Kidney epithelial cell (primary cell): Measurements from ENCODE around the gene LHX4. TPM values are rescaled to one million over a fixed set of nuclear protein-coding genes. Genes with fewer than 3 reads are reported as not detected.

Experiments used
- DNase-seq: peaks from one replicate; pipeline ENCODE4 v3.0.0-alpha.2; 2010; ENCODE audit warnings: low read depth
- H3K27me3 ChIP-seq: 2 replicates; pipeline ENCODE4 v1.6.0; 2011; ENCODE audit warnings: low read length; ENCODE audit not compliant: control insufficient read depth, insufficient read depth
- H3K36me3 ChIP-seq: 2 replicates; pipeline ENCODE4 v1.5.1; 2011; ENCODE audit warnings: low read length; ENCODE audit not compliant: control insufficient read depth, insufficient read depth
- H3K4me3 ChIP-seq: 2 replicates; pipeline ENCODE4 v1.5.1; 2011; ENCODE audit warnings: low read depth, mild to moderate bottlenecking, control low read depth, low read length
- total RNA-seq: library from RNA; depleted of rRNA; stranded (reverse); fragments of >200 nt; gene quantifications from 2 replicates; pipeline ENCODE4 v1.2.3, GENCODE V29; 2015
- TF ChIP-seq, protein P1 (sequence below): IDR thresholded peaks from 2 replicates; pipeline ENCODE4 v1.5.1; 2011; ENCODE audit warnings: mild to moderate bottlenecking, moderate library complexity, low read length, control low read depth, inconsistent platforms; ENCODE audit not compliant: insufficient read depth, poor library complexity, severe bottlenecking

The LHX4 gene
- total RNA-seq, 1 donor from 2014 or later: not detected

DNA sequence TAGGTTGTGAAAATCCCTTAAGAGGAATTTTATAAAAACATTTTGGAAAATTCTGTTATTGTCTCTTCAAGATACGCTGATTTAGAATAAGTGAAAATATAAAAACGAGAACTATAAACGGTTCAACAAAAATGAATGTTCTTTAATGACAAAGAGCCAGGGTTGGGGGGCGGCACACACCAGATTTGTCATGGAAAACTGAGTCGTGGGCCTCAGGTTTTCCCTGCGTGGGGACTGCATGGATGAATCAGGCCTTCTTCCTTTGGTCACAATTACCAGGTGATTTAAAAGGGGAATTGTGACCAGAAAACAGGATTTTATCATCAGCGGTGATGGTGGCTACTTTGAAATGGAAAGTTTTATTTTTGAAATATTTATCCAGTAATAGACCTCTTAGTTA, 8.6 kb downstream of the LHX4 start:
- no peak for DNase-seq
- TF ChIP-seq, protein P1, sequence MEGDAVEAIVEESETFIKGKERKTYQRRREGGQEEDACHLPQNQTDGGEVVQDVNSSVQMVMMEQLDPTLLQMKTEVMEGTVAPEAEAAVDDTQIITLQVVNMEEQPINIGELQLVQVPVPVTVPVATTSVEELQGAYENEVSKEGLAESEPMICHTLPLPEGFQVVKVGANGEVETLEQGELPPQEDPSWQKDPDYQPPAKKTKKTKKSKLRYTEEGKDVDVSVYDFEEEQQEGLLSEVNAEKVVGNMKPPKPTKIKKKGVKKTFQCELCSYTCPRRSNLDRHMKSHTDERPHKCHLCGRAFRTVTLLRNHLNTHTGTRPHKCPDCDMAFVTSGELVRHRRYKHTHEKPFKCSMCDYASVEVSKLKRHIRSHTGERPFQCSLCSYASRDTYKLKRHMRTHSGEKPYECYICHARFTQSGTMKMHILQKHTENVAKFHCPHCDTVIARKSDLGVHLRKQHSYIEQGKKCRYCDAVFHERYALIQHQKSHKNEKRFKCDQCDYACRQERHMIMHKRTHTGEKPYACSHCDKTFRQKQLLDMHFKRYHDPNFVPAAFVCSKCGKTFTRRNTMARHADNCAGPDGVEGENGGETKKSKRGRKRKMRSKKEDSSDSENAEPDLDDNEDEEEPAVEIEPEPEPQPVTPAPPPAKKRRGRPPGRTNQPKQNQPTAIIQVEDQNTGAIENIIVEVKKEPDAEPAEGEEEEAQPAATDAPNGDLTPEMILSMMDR: no peak
- H3K4me3 ChIP-seq: no peak overlapping the region
- peaks cover 70% of the 10 kb centered on the region for H3K27me3 ChIP-seq
- no peaks in the 10 kb centered on the region for H3K36me3 ChIP-seq

DNA sequence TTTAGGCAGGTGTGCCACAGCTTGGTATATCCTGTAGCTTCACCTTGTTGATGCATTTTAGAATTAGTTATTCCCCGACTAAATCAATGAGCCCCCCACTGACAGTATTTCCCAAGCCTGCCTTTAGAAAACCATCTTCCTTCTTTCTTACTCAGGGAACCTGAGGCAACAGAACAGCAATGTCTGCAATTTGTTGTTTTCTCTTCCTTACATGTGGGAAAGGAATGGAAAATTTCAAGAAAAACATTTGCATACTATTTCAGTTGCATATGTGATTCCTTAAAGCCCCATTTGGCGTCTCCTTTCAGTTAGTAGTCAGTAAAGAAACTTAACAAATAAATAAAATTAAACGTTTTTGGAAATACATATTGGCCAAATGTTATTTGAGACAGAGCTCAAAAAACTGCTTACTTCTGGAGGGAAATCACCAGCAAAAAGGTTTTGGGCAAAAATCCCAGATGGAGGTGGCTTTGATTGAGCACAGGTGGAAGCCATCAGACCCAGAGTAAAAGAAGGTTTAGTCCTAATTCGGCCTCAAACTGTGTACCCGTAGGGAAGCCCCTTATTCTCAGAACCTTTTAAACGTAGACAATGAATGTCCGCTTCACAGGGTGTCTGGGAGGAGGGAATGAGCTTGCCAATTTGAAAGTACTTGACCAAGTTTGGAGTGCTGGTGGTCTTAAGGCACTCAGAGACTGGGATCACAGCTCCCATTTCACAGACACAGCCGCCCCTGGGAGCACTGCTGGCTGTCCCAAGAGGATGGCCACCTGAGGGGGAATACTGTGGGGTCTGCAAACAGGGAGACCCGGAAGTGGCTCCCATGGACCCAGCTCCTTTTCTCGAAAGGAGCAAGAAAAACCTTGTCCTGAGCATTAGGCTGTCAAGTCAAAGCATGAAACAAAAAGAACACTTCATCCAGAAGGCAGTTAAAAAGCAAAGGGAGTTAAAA, 9.4 kb downstream of the LHX4 start:
- DNase-seq: no peak
- Histone ChIP-seq H3K27me3 (peaks cover 66% of the 10 kb centered on the region), H3K36me3 (no peaks in the 10 kb centered on the region), H3K4me3 (no peak overlapping the region)
- TF ChIP-seq, protein P1: no peak

- TF ChIP-seq, protein P1: no peak
- Histone ChIP-seq H3K36me3 (no peaks in the 10 kb centered on the region), H3K4me3 (no peak overlapping the region), H3K27me3 (peaks cover 50% of the 10 kb centered on the region)
- no peak for DNase-seq
Measured at GRCh38 chr1:180241716-180242544, 11.9 kb downstream of the LHX4 start.

DNA sequence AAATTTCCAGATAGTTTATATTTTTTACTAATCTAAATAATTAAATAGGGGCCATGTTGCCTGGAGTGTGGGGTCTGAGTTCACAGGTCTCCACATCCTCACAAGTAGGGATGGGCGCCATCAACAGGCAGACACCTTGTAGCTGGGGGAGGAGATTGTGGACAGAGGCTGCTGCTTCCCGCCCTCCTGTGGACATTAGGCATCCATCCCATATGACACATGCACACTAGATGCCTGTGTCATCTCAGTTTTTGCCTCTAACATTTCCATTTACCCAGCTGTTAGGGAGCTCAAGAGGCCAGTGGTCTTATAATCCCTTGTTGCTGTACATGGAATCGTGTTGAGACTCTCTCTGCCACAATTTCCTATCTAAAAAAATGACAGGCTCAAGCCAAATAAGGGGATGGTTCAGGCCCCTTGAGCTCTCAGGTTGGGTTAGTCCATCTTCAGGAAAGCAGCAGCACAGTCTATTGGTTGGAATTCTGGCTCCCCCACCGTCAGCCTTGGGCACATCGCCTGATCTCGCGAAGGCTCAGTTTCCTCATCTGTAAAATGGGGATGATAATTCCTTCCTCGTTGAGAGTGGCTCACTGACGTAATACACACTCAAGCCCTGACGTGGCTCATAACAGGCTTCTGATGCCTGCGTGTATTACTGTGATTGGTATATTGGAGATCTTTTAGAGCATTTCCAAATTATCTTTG, 13.6 kb downstream of the LHX4 start:
- TF ChIP-seq, protein P1: no peak
- H3K36me3 ChIP-seq: no peaks in the 10 kb centered on the region
- no peak for DNase-seq
- peaks cover 42% of the 10 kb centered on the region for H3K27me3 ChIP-seq
- no peak overlapping the region for H3K4me3 ChIP-seq

DNA sequence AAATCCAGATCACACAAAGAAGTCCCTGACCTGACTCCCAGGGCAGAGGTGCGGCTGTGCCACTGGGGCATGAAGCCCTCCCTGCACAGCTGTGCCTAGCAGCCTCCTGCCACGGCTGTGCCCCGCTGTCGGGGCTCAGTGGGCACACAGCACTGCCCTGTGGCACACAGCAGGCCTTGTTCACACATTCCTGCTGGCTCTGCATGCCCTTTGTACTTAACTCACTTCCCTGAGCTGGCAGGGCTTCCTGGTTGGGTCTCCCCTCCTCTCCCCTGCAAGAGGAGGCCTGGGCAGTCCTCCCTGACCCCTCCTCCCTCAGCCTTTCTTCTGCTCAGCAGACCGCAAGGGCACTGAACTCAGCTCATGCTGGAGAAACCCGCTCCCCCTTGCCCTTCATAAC, 14.8 kb downstream of the LHX4 start:
- peaks cover 33% of the 10 kb centered on the region for H3K27me3 ChIP-seq
- no peak overlapping the region for H3K4me3 ChIP-seq
- no peaks in the 10 kb centered on the region for H3K36me3 ChIP-seq
- TF ChIP-seq, protein P1: no peak
- DNase-seq: no peak
